OCI-LY7 (cell line): ENCODE data around the gene GPR87.

Source experiments
- CTCF ChIP-seq: fragments of 200-600 bp; sonication (generic); conservative IDR thresholded peaks from 2 replicates; pipeline ENCODE4 v1.5.1; 2014; ENCODE audit warnings: mild to moderate bottlenecking, antibody characterized with exemption, low read length, moderate library complexity, mixed read lengths
- EZH2phosphoT487 ChIP-seq: fragments of 200-600 bp; sonication (generic); IDR thresholded peaks from 2 replicates; pipeline ENCODE4 v1.6.1; 2018; ENCODE audit warnings: low read depth, borderline replicate concordance, mild to moderate bottlenecking, mixed run types, antibody characterized with exemption, low read length, moderate library complexity, mixed read lengths

- no peak for TF ChIP-seq CTCF
- no peak for TF ChIP-seq EZH2phosphoT487
Measured at GRCh38 chr3:151329363-151329762, 12.7 kb upstream of the GPR87 start, which contains the start of gene P2RY13.
